Smooth muscle cell (in vitro differentiated cells): ENCODE data around the gene SH3GLB2. TPM values are rescaled to one million over a fixed set of nuclear protein-coding genes. Genes with fewer than 3 reads are reported as not detected.

Experiments
- polyA plus RNA-seq: library from polyadenylated mRNA; unstranded; fragments of >200 nt; fragmentation: Nextera tagmentation; extraction: Ambion mirVana; gene quantifications from 2 replicates; pipeline ENCODE4 v1.2.1, GENCODE V29; 2016
- total RNA-seq: library from RNA; depleted of rRNA; stranded (reverse); fragments of >200 nt; gene quantifications from 2 replicates; pipeline ENCODE4 v1.2.3, GENCODE V29; 2014

Gene SH3GLB2
- total and polyA plus RNA-seq, 2 experiments from 2014 or later: 31.9 to 44.8 TPM

Other genes starting within 250 kb of the SH3GLB2 start
- gene TBC1D13, start 241.1 kb downstream of the SH3GLB2 start, total RNA-seq: 7.6 and 25.5 TPM in 2 replicates
- gene TBC1D13, start 241.1 kb downstream of the SH3GLB2 start, polyA plus RNA-seq: 27.4 and 29.3 TPM in 2 replicates
- gene ENDOG, start 209.8 kb downstream of the SH3GLB2 start, total RNA-seq: 10.8 and 18.4 TPM in 2 replicates
- 30.5 and 35.1 TPM in 2 replicates for gene ENDOG, start 209.8 kb downstream of the SH3GLB2 start, polyA plus RNA-seq
- 6.2 and 8.7 TPM in 2 replicates for gene SPOUT1, start 198.5 kb downstream of the SH3GLB2 start, total RNA-seq
- gene SPOUT1, start 198.5 kb downstream of the SH3GLB2 start, polyA plus RNA-seq: 44.8 and 50.4 TPM in 2 replicates
- 3.1 and 10.2 TPM in 2 replicates for gene KYAT1, start 146.4 kb downstream of the SH3GLB2 start, total RNA-seq
- gene KYAT1, start 146.4 kb downstream of the SH3GLB2 start, polyA plus RNA-seq: 7.7 and 9.3 TPM in 2 replicates
- 44.9 and 50.1 TPM in 2 replicates for gene LRRC8A, start 146.2 kb downstream of the SH3GLB2 start, total RNA-seq
- gene LRRC8A, start 146.2 kb downstream of the SH3GLB2 start, polyA plus RNA-seq: 48.6 and 58.3 TPM in 2 replicates
- gene PHYHD1, start 107.3 kb downstream of the SH3GLB2 start, total RNA-seq: 7.3 and 17.3 TPM in 2 replicates
- 30.5 and 37.6 TPM in 2 replicates for gene PHYHD1, start 107.3 kb downstream of the SH3GLB2 start, polyA plus RNA-seq
- 14.1 and 18.7 TPM in 2 replicates for gene DOLK, start 80.7 kb downstream of the SH3GLB2 start, total RNA-seq
- gene DOLK, start 80.7 kb downstream of the SH3GLB2 start, polyA plus RNA-seq: 26.2 and 31.3 TPM in 2 replicates
- gene NUP188, start 80.6 kb downstream of the SH3GLB2 start, total RNA-seq: 40.9 and 45.8 TPM in 2 replicates
- gene NUP188, start 80.6 kb downstream of the SH3GLB2 start, polyA plus RNA-seq: 27.5 and 31.9 TPM in 2 replicates
- gene MIGA2, start 8.3 kb upstream of the SH3GLB2 start, total RNA-seq: 17.8 and 21.6 TPM in 2 replicates
- 18.1 and 21.5 TPM in 2 replicates for gene MIGA2, start 8.3 kb upstream of the SH3GLB2 start, polyA plus RNA-seq
- gene DOLPP1, start 52.8 kb upstream of the SH3GLB2 start, total RNA-seq: 14.4 and 18.1 TPM in 2 replicates
- 17.8 and 21.5 TPM in 2 replicates for gene DOLPP1, start 52.8 kb upstream of the SH3GLB2 start, polyA plus RNA-seq
- gene CRAT, start 82.5 kb upstream of the SH3GLB2 start, total RNA-seq: 20.0 and 24.3 TPM in 2 replicates
- gene CRAT, start 82.5 kb upstream of the SH3GLB2 start, polyA plus RNA-seq: 38.4 and 52.3 TPM in 2 replicates
- 78.2 and 119 TPM in 2 replicates for gene PTPA, start 83.1 kb upstream of the SH3GLB2 start, total RNA-seq
- gene PTPA, start 83.1 kb upstream of the SH3GLB2 start, polyA plus RNA-seq: 88.7 and 94.9 TPM in 2 replicates
- gene IER5L, start 149.9 kb upstream of the SH3GLB2 start, total RNA-seq: 23.0 and 28.3 TPM in 2 replicates
- gene IER5L, start 149.9 kb upstream of the SH3GLB2 start, polyA plus RNA-seq: 31.7 and 38.6 TPM in 2 replicates